Endometrium (tissue), 2 donors: Measurements from ENCODE around the gene C16orf54.
"Not testable (repeated sequence)": the region's sequence is repeated elsewhere in the genome, so short reads cannot be mapped to it uniquely, and the experiment has no call there.

Experiments
- FAIRE-seq: peaks from 2 replicates; lab custom pipeline; 2012; peaks lifted over from hg19 to GRCh38; lab: Jason Lieb, UNC
- donor health status: control.
- donor health status: control.

Gene C16orf54

GRCh38 chr16:29739927-29740629 is 5.7 kb downstream of the C16orf54 start:
- not testable (repeated sequence) for FAIRE-seq

DNA sequence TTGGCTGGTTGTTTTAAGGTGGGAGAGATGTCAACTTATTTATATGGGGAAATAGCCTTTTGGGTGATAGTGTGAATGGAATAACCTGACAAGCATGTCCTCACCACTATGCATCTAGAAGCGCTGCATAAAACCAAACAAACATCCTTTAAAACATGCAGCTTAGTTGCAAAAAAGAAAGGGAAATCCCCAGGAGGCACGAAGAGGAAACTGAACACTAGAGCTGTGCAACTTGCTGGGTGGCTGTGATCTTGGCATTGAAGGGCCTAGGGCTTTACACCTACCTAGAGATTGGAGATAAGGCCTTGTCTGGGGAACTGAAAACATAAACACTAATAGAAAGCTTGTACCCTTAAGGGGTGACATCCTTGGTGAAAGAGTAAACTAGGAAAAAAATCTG is 7.3 kb downstream of the C16orf54 start:
- FAIRE-seq = no peak

DNA sequence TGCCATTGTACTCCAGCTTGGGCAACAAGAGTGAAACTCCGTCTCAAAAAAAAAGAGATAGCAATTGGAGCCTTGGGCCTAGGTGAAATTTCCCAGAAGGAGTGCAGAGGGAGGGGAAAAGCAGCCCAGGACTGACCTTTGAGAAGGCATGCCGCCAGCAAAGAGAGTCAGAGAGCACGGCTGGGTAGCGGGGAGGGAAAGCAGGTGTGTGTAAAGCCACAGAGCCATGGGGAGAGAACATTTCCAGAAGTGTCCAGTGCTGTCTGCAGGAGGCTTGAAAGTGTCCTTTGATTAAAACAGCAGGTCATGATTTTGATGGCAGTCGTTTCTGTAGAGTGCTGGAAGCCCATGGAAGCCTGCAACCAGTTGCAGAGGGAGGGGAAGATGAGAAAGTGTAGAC is 8.1 kb downstream of the C16orf54 start:
- no peak for FAIRE-seq

- no peak for FAIRE-seq
Measured at GRCh38 chr16:29736764-29737163, 9.0 kb downstream of the C16orf54 start.

- no peak for FAIRE-seq
Measured at GRCh38 chr16:29736112-29736511, 9.7 kb downstream of the C16orf54 start.

DNA sequence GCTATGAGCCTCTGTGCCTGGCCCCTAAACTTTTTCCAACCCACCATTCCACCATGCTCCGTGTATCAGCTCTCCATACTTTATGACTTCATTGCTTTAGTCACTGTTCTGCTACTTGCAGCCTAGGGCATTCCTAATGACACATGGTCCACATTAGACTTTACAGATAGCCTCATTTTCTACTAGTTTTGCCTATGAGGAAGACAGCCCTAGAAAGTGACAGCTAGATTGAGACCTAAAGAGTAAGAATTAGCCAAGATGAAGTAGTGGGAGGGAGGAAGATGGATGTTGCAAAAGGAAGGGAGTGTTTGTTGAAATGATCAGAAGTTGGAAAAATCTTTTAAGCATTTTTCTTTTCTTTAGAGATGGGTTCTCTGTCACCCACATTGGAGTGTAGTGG is 11.0 kb downstream of the C16orf54 start:
- FAIRE-seq = no peak

DNA sequence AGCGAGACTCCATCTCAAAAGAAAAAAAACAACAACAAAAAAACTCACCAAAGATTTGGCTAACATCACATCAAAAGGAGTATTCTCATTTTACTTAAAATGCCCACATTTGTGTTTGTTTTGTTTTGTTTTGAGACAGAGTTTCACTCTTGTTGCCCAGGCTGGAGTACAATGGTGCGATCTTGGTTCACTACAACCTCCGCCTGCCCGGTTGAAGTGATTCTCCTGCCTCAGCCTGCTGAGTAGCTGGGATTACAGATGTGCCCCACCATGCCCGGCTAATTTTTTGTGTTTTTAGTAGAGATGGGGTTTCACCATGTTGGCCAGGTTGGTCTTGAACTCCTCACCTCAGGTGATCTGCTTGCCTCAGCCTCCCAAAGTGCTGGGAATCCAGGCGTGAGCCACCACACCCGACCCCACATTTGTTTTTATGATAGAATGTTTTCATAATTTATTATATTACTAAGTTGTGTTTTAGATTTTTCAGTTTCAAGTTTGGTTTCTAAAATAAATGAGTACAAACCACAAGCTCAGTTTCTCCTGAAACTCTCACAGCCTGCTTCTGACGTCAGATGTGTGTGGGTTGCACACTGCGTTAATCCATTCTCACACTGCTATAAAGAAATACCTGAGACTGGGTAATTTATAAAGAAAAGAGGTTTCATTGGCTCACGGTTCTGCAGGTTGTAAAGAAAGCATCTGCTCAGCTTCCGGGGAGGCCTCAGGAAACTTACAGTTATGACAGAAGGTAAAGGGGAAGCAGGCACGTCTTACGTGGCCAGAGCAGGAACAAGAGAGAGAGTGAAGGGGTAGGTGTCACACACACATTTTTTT is 13.8 kb downstream of the C16orf54 start:
- not testable (repeated sequence) for FAIRE-seq

DNA sequence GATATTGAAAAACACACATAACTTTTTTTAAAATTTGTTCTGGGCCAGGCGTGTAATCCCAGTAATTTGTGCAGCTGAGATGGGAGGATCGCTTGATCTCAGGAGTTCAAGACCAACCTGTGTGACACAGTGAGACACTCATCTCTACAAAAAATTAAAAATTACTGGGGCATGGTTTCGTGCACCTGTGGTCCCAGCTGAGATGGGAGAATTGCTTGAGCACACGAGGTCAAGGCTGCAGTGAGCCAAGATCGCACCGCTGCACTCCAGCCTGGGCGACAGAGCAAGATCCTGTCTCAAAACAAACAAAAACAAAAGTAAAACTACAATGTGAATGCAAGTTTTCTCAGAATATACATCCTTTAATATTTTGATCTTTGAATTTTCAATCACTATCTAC is 15.1 kb downstream of the C16orf54 start:
- no peak for FAIRE-seq

- no peak for FAIRE-seq
Measured at GRCh38 chr16:29729116-29729521, 16.7 kb downstream of the C16orf54 start.

GRCh38 chr16:29727452-29727851 is 18.3 kb downstream of the C16orf54 start:
- no peak for FAIRE-seq

DNA sequence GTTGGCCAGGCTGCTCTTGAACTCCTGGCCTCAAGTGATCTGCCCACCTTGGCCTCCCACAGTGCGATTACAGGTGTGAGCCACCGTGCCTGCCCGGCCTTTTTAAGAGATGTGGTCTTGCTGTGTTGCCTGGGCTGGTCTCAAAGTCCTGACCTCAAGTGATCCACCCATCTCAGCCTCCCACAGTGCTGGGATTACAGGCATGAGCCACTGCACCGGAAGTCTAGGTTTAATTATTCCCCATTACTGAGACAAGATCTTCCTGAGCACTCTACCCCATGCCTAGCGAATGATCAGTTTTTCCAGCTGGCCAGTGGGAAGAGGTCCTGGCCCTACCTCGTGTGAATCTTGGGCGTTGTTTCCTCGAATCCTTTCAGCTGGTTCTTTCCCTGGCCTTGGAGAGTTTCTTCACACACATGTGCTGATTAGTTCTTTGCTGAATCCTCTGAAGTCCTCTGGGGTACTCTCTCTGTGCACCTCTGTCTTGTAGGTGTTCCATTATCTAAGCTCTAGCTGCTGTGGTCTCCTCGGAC is 18.9 kb downstream of the C16orf54 start:
- FAIRE-seq = no peak

- not testable (repeated sequence) for FAIRE-seq
Measured at GRCh38 chr16:29721167-29721879, 24.5 kb downstream of the C16orf54 start.

DNA sequence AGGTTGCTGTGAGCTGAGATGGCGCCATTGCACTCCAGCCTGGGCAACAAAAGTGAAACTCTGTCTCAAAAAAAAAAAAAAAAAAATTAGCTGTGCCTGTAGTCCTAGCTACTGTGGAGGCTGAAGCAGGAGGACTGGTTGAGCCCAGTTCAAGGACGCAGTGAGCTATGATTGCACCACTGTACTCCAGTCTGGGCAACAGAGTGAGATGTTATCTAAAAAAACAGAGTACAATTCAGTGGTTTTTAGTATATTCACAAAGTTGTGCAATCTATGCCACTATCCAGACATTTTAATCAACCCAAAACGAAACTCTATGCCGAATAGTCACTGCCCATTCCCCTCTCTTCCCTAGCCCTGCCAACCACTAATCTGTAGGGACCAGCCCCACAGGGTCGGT is 25.1 kb downstream of the C16orf54 start:
- no peak for FAIRE-seq

GRCh38 chr16:29719063-29719462 is 26.7 kb downstream of the C16orf54 start:
- no peak for FAIRE-seq

DNA sequence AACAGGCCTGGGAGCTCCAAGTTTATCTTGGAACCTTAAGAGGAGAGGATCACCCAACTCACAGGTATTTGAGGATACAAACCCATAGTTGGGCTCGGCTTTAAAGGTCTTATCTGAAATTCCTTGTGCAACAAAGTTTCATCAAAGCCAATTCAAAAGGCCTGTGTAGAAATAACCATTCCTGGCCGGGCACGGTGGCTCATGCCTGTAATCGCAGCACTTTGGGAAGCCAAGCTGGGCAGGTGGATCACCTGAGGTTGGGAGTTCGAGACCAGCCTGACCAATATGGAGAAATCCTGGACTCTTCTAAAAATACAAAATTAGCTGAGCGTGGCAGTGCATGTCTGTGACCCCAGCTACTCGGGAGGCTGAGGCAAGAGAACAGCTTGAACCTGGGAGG is 28.7 kb downstream of the C16orf54 start:
- no peak for FAIRE-seq

DNA sequence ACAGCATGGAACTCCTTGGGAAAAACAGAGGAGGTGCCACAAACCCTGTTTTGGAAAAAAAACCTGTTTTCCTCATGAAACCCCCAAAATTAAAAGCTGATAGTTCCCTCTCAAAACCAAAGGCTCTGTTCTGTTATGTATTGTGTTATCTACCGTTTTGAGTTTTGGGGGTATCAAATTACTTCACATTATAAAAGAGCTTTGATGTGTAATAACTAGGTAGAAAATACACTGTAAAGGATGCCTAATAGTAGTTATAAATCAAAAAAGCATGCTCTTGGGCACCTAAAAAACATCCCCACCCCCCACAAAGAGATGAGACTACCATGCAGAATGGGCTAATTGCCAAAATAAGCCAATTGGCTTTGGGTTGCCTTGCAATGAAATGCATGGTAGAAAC is 30.8 kb downstream of the C16orf54 start:
- FAIRE-seq = no peak

- no peak for FAIRE-seq
Measured at GRCh38 chr16:29714396-29714795, 31.4 kb downstream of the C16orf54 start.

DNA sequence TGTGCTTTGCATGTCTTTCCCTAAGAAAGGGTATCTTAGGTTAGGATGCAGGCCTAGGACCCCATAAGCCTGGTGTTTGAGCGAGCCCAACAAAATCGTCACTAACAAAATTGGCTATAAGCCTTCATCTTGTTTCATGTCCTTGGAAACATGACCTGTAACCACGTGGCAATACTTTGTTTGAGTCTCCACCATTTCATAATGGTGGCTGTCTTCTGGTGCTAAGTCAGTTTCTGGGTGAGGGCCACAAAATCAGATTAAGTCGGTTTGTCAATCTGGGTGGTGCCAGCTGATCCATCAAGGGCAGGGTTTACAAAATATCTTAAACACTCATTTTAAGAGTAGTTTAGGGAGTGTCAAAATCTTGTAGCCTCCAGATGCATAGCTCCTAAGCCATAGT is 33.0 kb downstream of the C16orf54 start:
- no peak for FAIRE-seq

DNA sequence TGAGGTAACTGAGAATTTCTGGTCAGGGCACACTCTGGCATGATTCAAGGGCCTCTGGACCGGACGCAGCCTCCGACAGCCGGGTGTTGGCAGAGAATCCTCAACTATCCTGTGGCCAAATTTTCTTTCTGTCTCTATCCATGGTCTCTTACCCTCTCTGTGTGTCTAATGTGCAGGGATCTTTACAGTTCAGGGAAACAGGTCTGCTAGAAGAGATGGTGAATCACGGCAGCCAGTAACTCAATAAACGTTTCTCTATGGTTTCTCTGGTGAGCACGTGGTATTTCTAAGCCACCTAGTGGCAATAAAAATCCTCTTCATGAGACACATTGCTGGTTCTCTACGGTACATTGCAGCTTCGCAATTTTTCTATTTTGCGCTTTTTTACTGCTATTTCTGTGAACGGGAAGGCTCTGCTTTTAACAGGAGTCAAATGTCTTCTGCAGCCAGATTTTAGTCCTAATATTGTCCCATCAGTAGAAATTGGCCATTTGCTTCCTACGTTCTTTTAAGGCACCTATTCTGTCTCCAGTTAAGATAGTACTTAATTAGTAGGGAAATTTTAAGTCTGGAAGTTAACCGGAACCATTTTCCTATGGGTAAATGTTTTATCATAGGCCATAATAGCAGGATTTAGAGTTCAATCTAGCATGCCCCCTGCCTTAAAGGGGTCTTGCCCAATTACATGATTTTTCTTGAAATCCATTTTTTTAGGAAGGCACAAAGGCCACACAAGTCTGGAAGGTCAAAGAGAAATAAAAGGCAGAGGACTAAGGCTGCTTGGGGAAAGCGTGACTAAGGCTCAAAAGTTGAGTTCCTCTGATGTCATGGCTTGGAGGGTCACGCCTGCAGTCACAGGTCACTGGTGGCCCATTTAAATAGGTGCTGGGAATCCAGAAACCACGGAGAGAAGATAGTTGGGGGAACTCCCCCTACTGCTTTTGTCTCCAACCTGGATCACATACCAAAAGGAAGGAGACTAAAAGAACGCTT is 35.3 kb downstream of the C16orf54 start:
- FAIRE-seq = no peak

DNA sequence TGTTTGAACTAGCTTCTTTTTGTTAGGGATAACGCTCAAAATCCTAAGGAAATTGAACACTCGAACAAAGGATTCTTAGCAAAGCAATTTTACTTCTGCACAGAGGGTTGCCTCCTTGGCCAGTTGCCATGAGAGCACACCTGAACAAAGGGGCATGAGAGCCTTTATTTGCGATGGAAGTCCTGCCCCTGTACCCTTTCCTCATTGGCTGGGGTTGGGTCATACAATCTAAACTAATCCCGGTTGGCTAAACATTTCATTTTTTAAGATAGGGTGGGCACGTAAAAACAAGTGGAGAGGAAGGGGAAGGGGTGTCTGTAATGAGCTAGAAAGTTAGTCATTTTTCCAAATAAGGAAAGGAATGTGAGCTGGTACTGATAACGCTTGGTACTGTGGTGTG is 36.1 kb downstream of the C16orf54 start:
- FAIRE-seq = not testable (repeated sequence)

DNA sequence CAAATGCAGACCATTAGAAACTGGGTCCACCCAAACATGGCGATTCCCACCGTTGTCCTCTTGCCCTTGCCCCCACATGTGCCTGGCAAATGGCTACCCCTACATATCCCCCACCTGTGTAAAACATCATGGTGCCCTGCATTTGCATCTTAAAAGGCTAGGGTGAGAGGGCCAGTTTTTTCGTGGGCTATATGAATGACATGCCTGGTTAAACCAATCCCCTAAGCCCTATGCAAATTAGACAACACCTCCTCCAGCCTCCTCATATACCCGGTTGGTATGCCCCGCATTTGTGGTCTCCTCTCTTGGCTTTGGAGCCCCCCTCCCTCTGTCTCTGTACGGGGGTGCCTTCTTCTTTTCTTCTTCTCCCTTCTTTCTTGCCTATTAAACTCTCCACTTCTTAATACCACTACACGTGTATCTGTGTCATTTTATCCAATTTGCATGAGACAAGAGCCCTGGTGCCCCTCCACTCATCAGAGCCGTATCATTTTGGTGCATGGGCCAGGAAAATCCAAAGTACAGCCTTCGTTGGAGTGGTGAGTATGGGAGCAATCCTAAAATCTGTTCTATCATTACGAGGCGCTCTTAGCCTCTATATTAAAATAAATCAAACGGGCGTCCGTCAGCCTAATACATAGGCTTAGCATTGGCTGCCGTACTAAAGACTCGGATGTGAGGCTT is 36.7 kb downstream of the C16orf54 start:
- no peak for FAIRE-seq
